Measurements from ENCODE around the gene CENPO.

GRCh38 chr2:24844023-24844685 lies 50.9 kb downstream of the CENPO start:
- TF ChIP-seq POLR2AphosphoS5 (IDR thresholded peaks at IDR 0.05; ENCODE audit: low read depth), result no peak
- TF ChIP-seq CTCF (IDR thresholded peaks at IDR 0.05; ENCODE audit: insufficient read depth, low read length), result no peak
- no peak for TF ChIP-seq GABPA (IDR thresholded peaks at IDR 0.05; ENCODE audit: low read depth)
- TF ChIP-seq REST (IDR thresholded peaks at IDR 0.05; ENCODE audit: insufficient replicate concordance, low read depth), result no peak
- no peak for TF ChIP-seq SPI1 (IDR thresholded peaks at IDR 0.05; ENCODE audit: borderline replicate concordance, low read depth)
